Measurements from ENCODE around the gene RBM20. TPM values are rescaled to one million over a fixed set of nuclear protein-coding genes. Genes with fewer than 3 reads are reported as not detected.
"Not testable (repeated sequence)": the region's sequence is repeated elsewhere in the genome, so short reads cannot be mapped to it uniquely, and the experiment has no call there.

The RBM20 gene
- total RNA-seq, 1 donor from 2014 or later: 0.02 TPM

DNA sequence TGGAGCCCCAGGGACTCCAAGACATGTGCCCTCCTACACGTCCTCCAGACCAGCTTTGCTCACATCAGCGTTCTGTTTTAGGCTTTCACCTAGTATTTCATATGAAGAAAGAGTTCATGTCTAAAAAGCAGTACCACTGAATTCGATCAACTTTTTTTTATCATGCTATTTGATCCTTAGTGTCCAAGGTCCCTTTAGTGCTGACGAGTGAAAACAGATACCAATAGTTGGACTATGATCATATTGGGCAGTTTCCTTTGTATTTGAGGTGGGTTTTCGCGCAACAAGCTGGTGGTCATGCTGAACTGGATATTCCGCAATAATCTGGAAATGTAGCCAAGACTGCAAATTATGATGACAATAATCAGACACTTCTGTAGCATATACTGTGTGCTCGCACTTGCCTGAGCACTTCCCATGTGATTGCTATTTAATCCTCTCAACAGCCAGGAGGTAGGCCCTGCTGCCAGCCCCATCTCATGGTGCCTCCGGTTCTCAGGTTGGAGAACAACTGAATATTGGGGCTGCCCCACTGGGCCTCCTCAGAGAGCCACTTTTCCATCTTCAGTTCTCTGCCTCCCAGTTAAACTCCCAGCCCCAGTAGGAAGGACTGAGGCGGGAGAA, 65.9 kb downstream of the RBM20 start:
- no peak for DNase-seq (ENCODE audit: low spot score)
- H3K4me1 Mint-ChIP-seq (ENCODE audit: low read depth): no peaks in the 10 kb centered on the region
- no peaks in the 10 kb centered on the region for H3K36me3 Mint-ChIP-seq (ENCODE audit: low read depth)
- H3K27me3 Mint-ChIP-seq (ENCODE audit: low read depth): peaks cover 26% of the 10 kb centered on the region
- intact Hi-C loops (cut with micrococcal nuclease): no loop called here
- H3K4me3 Mint-ChIP-seq (ENCODE audit: low read depth): no peak overlapping the region
- H3K9me3 Mint-ChIP-seq: no peaks in the 10 kb centered on the region
- no peak overlapping the region for H3K27ac Mint-ChIP-seq

DNA sequence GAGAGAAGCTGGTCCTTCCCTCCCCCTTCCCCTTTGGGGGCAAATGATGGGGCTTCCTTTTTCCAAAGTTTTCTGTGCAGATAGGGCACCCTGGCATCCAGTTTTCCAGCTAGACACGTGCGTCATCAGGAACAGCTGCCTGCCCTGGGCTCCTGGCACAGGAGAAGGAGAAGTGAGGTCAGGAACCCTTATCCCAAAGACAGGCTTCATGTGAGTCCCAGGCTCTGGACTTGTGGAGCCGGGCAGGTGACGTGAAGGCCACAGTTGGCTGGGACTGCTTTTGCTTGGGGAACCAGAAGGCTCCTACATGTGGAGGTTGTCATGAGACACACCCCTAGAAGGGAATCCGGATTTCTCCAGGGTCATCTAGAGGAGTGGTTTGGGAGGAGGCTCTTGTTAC, 66.5 kb downstream of the RBM20 start:
- no peak for DNase-seq (ENCODE audit: low spot score)
- no peak overlapping the region for H3K4me3 Mint-ChIP-seq (ENCODE audit: low read depth)
- H3K27me3 Mint-ChIP-seq (ENCODE audit: low read depth): peaks cover 26% of the 10 kb centered on the region
- no peak overlapping the region for H3K27ac Mint-ChIP-seq
- no peaks in the 10 kb centered on the region for H3K36me3 Mint-ChIP-seq (ENCODE audit: low read depth)
- intact Hi-C loops (cut with micrococcal nuclease): no loop called here
- H3K9me3 Mint-ChIP-seq: no peaks in the 10 kb centered on the region
- no peaks in the 10 kb centered on the region for H3K4me1 Mint-ChIP-seq (ENCODE audit: low read depth)

DNA sequence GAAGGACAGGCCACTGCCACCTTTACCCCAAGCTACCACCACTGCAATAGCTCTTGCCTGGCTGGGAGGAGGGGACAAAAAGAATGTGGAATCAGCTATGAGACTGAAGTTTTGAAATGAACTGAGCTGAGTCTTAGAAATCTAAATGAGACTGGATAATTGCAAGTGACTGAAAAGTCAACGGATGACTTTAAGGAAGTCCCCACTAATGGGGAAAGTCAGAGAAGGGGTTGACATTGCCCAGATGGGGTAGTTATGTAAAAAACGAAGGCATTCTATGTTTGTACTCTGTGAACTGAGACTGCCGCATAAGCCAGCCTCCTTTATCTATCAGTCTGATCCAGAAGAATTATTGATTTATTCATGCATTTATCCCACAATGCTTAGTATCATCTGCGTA, 67.2 kb downstream of the RBM20 start:
- peaks cover 23% of the 10 kb centered on the region for H3K27me3 Mint-ChIP-seq (ENCODE audit: low read depth)
- H3K4me3 Mint-ChIP-seq (ENCODE audit: low read depth): no peak overlapping the region
- no peak overlapping the region for H3K27ac Mint-ChIP-seq

DNA sequence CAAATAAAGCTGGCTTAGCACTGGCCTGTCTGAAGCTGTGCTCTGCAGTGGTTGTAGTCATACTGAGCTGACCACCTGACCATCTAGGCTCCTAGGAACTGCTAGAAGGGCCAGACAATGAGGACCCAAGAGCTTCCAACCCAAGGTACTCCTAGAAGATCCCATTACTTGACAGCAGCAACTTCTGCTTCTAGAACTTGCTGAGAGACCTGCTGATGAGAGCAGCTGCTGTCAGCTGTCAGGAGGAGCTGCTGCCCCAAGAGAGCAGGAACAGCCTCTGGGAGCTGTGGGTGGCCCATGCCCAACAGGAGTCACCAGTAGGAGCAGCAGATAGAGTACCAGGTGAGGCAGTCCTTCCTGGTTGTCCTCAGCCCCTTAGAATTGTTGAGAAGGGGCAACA, 70.2 kb downstream of the RBM20 start:
- no peaks in the 10 kb centered on the region for H3K36me3 Mint-ChIP-seq (ENCODE audit: low read depth)
- no peak for DNase-seq (ENCODE audit: low spot score)
- H3K9me3 Mint-ChIP-seq: no peaks in the 10 kb centered on the region
- H3K4me3 Mint-ChIP-seq (ENCODE audit: low read depth): no peak overlapping the region
- H3K27ac Mint-ChIP-seq: no peak overlapping the region
- intact Hi-C loops (cut with micrococcal nuclease): no loop called here
- H3K27me3 Mint-ChIP-seq (ENCODE audit: low read depth): peaks cover 9% of the 10 kb centered on the region
- H3K4me1 Mint-ChIP-seq (ENCODE audit: low read depth): no peaks in the 10 kb centered on the region

More for the DNA sequence above, 67.2 kb downstream of the RBM20 start:
- no peak for DNase-seq (ENCODE audit: low spot score)
- H3K4me1 Mint-ChIP-seq (ENCODE audit: low read depth): no peaks in the 10 kb centered on the region
- H3K36me3 Mint-ChIP-seq (ENCODE audit: low read depth): no peaks in the 10 kb centered on the region
- H3K9me3 Mint-ChIP-seq: no peaks in the 10 kb centered on the region
- intact Hi-C loops (cut with micrococcal nuclease): no loop called here

DNA sequence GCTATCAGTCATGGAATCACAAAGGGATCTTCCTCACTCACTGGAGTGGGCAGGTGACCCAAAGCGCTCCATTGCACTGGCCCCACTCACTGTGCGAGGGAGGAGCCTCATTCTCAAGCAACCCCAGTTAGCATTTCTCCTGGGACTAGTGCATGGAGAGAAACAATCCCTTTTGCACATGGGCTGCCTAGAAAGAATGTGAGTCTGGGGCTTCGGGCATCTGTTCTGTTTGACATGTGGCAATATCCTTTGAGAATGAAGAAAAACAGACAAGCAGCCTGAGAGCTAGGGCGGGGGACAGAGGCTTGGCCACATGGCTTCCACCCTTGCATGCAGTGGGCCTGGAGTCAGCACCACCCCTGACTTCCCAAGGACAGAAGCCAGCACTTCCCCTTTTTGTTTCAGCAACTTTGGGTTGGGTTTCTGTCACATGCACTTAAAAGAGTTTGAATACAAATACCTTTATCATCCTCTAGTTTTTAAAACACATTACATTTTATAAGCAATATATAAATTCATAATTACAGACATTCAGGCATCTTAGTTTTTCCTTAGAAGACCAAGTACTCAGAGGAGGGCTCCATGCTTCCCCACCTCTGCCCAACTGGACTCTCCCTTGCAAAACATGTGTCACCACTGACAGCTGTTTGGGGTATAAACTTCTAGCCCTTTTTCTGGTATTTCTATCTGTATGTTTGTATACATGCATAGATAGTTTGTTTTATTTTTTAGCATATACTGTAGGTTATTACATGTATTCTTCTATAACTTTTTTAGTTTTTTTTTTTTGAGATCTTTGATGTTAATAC, 73.8 kb downstream of the RBM20 start:
- DNase-seq (ENCODE audit: low spot score): no peak
- Mint-ChIP-seq H3K4me1 (ENCODE audit: low read depth) (no peaks in the 10 kb centered on the region), H3K4me3 (ENCODE audit: low read depth) (no peak overlapping the region), H3K27me3 (ENCODE audit: low read depth) (peaks cover 8% of the 10 kb centered on the region), H3K9me3 (no peaks in the 10 kb centered on the region), H3K27ac (no peak overlapping the region), H3K36me3 (ENCODE audit: low read depth) (no peaks in the 10 kb centered on the region)
- intact Hi-C loops (cut with micrococcal nuclease): no loop called here

DNA sequence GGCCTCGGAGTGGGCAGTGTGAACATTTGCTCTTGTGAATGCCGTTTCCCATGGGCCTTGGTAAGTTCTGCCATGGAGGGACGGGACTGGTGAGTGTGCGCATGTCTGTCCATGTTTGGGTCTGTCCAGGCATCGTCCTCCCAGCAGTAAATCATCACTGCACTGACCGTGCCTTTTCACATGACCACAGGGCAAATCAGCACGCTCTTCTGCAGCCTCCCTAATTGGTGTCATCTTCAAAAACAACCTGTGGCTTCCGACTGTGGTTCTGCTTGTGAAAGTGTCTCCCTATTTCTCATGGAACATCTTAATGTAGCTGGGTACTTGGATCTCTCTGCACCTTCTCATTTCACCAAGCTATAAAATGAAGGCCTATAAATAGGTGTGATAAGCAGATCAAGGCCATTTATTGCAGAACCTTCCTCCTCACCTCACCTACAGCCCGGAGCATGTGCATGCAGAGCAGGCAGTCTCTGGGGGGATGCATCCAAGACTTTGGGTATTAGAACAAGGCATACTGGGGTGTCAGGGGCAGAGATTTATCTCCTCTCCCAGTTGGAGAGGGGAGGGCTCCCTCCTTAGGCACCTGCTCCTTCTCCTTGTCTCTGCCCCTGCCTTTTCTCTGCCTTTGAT, 77.4 kb downstream of the RBM20 start:
- Mint-ChIP-seq H3K27me3 (ENCODE audit: low read depth) (peaks cover 5% of the 10 kb centered on the region), H3K9me3 (no peaks in the 10 kb centered on the region), H3K4me1 (ENCODE audit: low read depth) (peaks cover 19% of the 10 kb centered on the region), H3K4me3 (ENCODE audit: low read depth) (no peak overlapping the region), H3K27ac (no peak overlapping the region), H3K36me3 (ENCODE audit: low read depth) (no peaks in the 10 kb centered on the region)
- intact Hi-C loops (cut with micrococcal nuclease): no loop called here
- DNase-seq (ENCODE audit: low spot score): no peak

DNA sequence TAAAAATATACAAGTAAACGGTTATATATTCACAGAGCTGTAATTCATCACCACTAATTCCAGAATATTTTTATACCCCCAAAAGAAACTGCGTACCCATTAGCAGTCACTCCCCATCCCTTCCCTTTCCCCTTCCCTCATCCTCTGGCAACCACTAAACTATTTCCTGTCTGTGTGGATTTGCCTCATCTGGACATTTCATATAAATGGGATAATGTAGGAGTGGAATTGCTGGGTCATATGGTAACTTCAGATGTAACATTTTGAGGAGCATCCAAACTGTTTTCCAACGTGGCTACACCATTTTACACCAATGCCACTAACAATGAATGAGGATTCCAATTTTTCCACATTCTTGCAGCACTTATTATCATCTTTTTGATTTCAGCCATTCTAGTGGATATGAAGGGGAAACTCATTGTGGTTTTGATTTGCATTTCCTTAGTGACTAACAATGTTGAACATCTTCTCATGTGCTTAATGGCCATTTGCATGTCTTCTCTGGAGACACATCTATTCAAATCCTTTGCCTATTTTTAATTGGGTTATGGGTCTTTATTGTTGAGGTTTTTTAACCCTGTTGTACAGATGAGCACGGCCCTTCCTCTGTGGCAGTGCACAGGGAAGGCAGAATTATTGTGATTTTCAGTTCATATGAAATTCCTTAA, 79.2 kb downstream of the RBM20 start:
- peaks cover 2% of the 10 kb centered on the region for H3K27me3 Mint-ChIP-seq (ENCODE audit: low read depth)
- intact Hi-C loops (cut with micrococcal nuclease): no loop called here
- no peaks in the 10 kb centered on the region for H3K9me3 Mint-ChIP-seq
- no peaks in the 10 kb centered on the region for H3K36me3 Mint-ChIP-seq (ENCODE audit: low read depth)
- no peak overlapping the region for H3K4me3 Mint-ChIP-seq (ENCODE audit: low read depth)
- H3K4me1 Mint-ChIP-seq (ENCODE audit: low read depth): peaks cover 19% of the 10 kb centered on the region
- DNase-seq (ENCODE audit: low spot score): no peak
- no peak overlapping the region for H3K27ac Mint-ChIP-seq

DNA sequence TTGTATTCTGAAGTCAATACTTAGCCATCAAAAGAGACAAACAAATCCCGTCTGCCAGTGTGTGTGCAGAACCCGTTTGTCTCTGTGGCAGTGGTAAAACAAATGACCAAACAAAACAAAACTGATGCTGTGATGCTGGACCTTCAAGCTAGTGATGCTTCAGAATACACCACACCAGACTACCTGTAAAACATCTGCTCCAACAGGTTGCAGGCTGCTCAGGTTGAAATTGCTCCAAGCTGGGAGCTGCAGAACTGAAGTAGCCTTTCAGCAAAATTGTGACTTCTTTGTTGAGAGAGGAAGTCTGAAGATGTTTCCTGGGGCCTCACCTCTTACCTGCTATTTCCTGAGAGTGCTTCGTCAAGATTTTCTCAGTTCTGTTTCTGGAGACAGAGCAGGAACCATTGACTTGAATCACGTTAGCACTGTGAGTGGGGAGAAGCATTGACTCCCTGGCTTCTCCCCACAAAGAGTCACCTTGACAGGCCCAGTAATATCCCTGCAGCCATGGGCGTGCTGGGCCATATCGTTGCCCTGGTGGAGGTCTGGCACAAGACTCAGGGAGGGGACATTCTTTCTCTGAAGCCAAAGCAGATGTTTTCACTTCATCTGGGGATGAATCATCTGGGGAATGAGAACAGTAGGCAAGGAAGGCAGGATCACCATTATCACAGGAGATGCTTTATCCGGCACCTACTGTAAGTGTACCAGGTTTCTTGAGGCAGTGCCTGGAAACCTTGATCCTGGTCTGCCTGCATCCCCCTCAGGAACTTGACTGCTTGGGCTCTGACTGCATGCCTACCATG, 80.2 kb downstream of the RBM20 start:
- H3K4me3 Mint-ChIP-seq (ENCODE audit: low read depth): no peak overlapping the region
- no peak overlapping the region for H3K27ac Mint-ChIP-seq
- DNase-seq (ENCODE audit: low spot score): no peak
- no peaks in the 10 kb centered on the region for H3K36me3 Mint-ChIP-seq (ENCODE audit: low read depth)
- peaks cover 2% of the 10 kb centered on the region for H3K27me3 Mint-ChIP-seq (ENCODE audit: low read depth)
- H3K9me3 Mint-ChIP-seq: no peaks in the 10 kb centered on the region
- H3K4me1 Mint-ChIP-seq (ENCODE audit: low read depth): peaks cover 19% of the 10 kb centered on the region
- intact Hi-C loops (cut with micrococcal nuclease): no loop called here

DNA sequence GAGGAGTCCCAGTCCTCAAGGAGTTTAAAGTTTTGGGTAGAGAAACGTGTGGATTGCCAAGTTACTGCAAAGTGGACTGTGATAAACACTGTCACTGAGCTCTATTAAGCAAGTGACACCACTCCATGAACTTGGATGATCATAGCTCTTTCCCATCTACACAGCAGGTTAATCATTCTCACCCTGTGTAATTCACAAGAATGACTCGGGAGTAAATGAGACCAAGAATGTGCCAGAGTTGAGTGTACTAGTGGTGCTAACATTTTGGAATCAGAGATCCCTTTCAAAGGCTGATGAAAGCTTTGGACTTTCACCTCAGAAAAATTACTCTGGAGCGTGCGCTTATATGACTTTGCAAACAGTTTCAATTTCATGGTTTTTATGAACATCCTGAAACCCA, 80.8 kb downstream of the RBM20 start:
- H3K36me3 Mint-ChIP-seq (ENCODE audit: low read depth): no peaks in the 10 kb centered on the region
- peaks cover 2% of the 10 kb centered on the region for H3K27me3 Mint-ChIP-seq (ENCODE audit: low read depth)
- H3K27ac Mint-ChIP-seq: no peak overlapping the region
- H3K4me1 Mint-ChIP-seq (ENCODE audit: low read depth): peaks cover 19% of the 10 kb centered on the region
- intact Hi-C loops (cut with micrococcal nuclease): no loop called here
- DNase-seq (ENCODE audit: low spot score): no peak
- no peak overlapping the region for H3K4me3 Mint-ChIP-seq (ENCODE audit: low read depth)
- no peaks in the 10 kb centered on the region for H3K9me3 Mint-ChIP-seq

DNA sequence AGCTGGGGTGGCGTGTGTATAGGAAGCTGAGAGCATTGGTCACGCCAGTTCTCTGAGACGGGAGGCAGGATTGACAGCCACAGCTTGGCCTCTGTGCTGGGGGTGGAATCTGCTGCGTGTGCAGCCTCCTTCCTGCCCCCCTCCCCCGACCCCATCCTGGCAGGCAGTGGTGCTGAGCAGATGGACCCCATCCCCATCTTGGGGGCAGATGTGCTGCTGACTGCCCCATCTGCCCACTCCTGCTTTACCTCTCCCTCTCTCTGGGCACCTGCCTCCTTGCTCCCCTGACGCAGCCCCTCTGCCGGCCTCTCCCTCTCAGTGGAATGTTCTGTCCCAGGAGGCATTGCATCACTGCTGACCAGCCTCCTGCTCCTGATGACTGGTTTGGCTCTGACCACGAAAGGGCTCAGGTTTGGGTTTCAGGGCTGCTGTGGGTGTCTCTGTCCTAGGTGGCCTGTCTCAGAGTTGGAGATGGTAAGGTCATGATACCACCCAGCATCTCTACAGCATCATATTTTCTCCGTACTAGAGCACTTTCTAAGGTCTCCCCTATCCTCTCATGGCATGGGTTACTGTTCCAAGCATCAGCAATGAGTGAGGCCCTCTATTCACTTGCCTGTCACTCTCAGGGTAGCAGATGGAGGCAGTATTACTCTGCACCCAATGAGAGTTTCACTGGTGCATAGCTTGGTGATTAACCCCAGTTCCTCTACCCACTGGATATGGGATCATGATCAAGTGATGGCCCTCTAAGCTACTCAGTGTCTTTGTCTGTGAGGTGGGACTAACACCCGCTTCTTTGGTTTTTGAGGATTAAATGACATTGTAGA, 81.9 kb downstream of the RBM20 start:
- no peaks in the 10 kb centered on the region for H3K36me3 Mint-ChIP-seq (ENCODE audit: low read depth)
- intact Hi-C loops (cut with micrococcal nuclease): no loop called here
- H3K4me1 Mint-ChIP-seq (ENCODE audit: low read depth): peaks cover 19% of the 10 kb centered on the region
- H3K27ac Mint-ChIP-seq: no peak overlapping the region
- H3K27me3 Mint-ChIP-seq (ENCODE audit: low read depth): peaks cover 4% of the 10 kb centered on the region
- DNase-seq (ENCODE audit: low spot score): no peak
- no peak overlapping the region for H3K4me3 Mint-ChIP-seq (ENCODE audit: low read depth)
- H3K9me3 Mint-ChIP-seq: no peaks in the 10 kb centered on the region

DNA sequence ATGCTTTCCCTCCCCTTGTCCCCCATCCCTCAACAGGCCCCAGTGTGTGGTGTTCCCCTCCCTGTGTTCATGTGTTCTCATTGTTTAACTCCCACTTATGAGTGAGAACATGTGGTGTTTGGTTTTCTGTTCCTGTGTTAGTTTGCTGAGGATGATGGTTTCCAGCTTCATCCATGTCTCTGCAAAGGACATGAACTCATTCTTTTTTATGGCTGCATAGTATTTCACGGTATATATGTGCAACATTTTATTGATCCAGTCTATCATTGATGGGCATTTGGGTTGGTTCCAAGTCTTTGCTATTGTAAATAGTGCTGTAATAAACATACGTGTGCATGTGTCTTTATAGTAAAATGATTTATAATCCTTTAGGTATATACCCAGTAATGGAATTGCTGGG, 83.6 kb downstream of the RBM20 start:
- H3K27ac Mint-ChIP-seq; H3K36me3 Mint-ChIP-seq (ENCODE audit: low read depth); DNase-seq (ENCODE audit: low spot score); H3K4me3 Mint-ChIP-seq (ENCODE audit: low read depth); intact Hi-C loops (cut with micrococcal nuclease); H3K9me3 Mint-ChIP-seq: not testable (repeated sequence)
- Mint-ChIP-seq H3K4me1 (ENCODE audit: low read depth) (peaks cover 19% of the 10 kb centered on the region), H3K27me3 (ENCODE audit: low read depth) (peaks cover 20% of the 10 kb centered on the region)
